ENCODE results near the gene SRSF2. TPM values are rescaled to one million over a fixed set of nuclear protein-coding genes. Genes with fewer than 3 reads are reported as not detected.

The SRSF2 gene
- total RNA-seq, 1 donor, result 152 TPM

- H3K4me3 ChIP-seq (ENCODE audit: low read depth, low read length), result no peak overlapping the region
- TF ChIP-seq CTCF (IDR thresholded peaks at IDR 0.05; ENCODE audit: insufficient read depth, low read depth, low read length), result no peak
- peak; percentile 71 for DNase-seq (ENCODE audit: low read depth)
Measured at GRCh38 chr17:76689859-76690258, 47.3 kb downstream of the SRSF2 start.

- TF ChIP-seq CTCF (IDR thresholded peaks at IDR 0.05; ENCODE audit: insufficient read depth, low read depth, low read length), result peak; percentile 12
- no peak overlapping the region for H3K4me3 ChIP-seq (ENCODE audit: low read depth, low read length)
- no peak for DNase-seq (ENCODE audit: low read depth)
Measured at GRCh38 chr17:76688165-76688622, 48.9 kb downstream of the SRSF2 start.

GRCh38 chr17:76687298-76688164 is 49.6 kb downstream of the SRSF2 start:
- DNase-seq (ENCODE audit: low read depth), result peak; percentile 88
- no peak for TF ChIP-seq CTCF (IDR thresholded peaks at IDR 0.05; ENCODE audit: insufficient read depth, low read depth, low read length)
- H3K4me3 ChIP-seq (ENCODE audit: low read depth, low read length), result no peak overlapping the region

GRCh38 chr17:76686538-76687297 is 50.4 kb downstream of the SRSF2 start:
- no peak for TF ChIP-seq CTCF (IDR thresholded peaks at IDR 0.05; ENCODE audit: insufficient read depth, low read depth, low read length)
- DNase-seq (ENCODE audit: low read depth), result no peak
- H3K4me3 ChIP-seq (ENCODE audit: low read depth, low read length), result no peak overlapping the region

- H3K4me3 ChIP-seq (ENCODE audit: low read depth, low read length), result no peak overlapping the region
- TF ChIP-seq CTCF (IDR thresholded peaks at IDR 0.05; ENCODE audit: insufficient read depth, low read depth, low read length), result no peak
- DNase-seq (ENCODE audit: low read depth), result no peak
Measured at GRCh38 chr17:76685846-76686245, 51.3 kb downstream of the SRSF2 start.

GRCh38 chr17:76685366-76685765 is 51.8 kb downstream of the SRSF2 start:
- no peak for TF ChIP-seq CTCF (IDR thresholded peaks at IDR 0.05; ENCODE audit: insufficient read depth, low read depth, low read length)
- DNase-seq (ENCODE audit: low read depth), result no peak
- H3K4me3 ChIP-seq (ENCODE audit: low read depth, low read length), result no peak overlapping the region

Measured in fibroblast of villous mesenchyme (primary cell).